ENCODE data around the gene JCAD.
"Not testable (repeated sequence)": the region's sequence is repeated elsewhere in the genome, so short reads cannot be mapped to it uniquely, and the experiment has no call there.

The JCAD gene

DNA sequence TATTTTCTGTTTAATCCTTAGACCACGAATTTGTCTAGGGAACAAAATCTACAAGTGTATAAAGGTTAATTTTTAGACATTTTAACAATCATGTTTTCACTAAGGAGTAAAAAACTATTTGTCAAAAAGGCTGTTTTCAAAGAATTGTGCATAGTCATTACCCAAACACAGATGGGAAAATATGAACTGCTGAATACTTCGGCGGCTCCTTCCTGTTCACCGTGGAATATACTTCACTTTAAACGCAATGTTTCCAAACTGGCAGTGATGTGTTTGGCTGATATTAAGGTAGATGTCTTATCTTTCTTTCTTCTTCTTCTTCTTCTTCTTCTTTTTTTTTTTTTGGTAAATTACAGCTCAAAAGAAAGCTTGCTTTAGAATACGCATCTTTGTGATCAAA lies 41.4 kb downstream of the JCAD start:
- H3K4me2 ChIP-seq: peak overlapping the region in 8 of 11 experiments; percentile 0 to 44 (median 16); a peak in 10 of 22 replicates
- peaks cover 0 to 3% (median 0%) of the 10 kb centered on the region in 11 experiments; a peak in 1 of 22 replicates for H3K36me3 ChIP-seq
- H3K4me3 ChIP-seq: no peak overlapping the region
- peaks cover 0 to 17% (median 12%) of the 10 kb centered on the region in 10 experiments; a peak in 13 of 20 replicates for H3K4me1 ChIP-seq
- TF ChIP-seq Cebpa-rat (IDR thresholded peaks at IDR 0.05): no peak
- H3K27ac ChIP-seq: no peak overlapping the region
- no peak overlapping the region for H3K9ac ChIP-seq
- no peaks in the 10 kb centered on the region for H4K20me1 ChIP-seq
- H3K9me3 ChIP-seq (replicated peaks in 1 of 11): no peaks in the 10 kb centered on the region
- no peaks in the 10 kb centered on the region for H3K27me3 ChIP-seq

- no peaks in the 10 kb centered on the region for H4K20me1 ChIP-seq
- TF ChIP-seq Cebpa-rat (IDR thresholded peaks at IDR 0.05): no peak
These were observed 41.8 kb downstream of the JCAD start for GRCh38 chr10:30017556-30017955.

GRCh38 chr10:30014511-30014910 lies 44.9 kb downstream of the JCAD start:
- Histone ChIP-seq H3K9me3 (replicated peaks in 1 of 11) (no peaks in the 10 kb centered on the region), H3K9ac (no peak overlapping the region), H3K4me2 (no peak overlapping the region), H3K4me1 (peaks cover 0 to 18% (median 12%) of the 10 kb centered on the region in 10 experiments; a peak in 13 of 20 replicates), H3K27me3 (no peaks in the 10 kb centered on the region), H4K20me1 (no peaks in the 10 kb centered on the region), H3K36me3 (peaks cover 0 to 3% (median 0%) of the 10 kb centered on the region in 11 experiments; a peak in 1 of 22 replicates), H3K27ac (no peak overlapping the region), H3K4me3 (no peak overlapping the region)
- TF ChIP-seq Cebpa-rat (IDR thresholded peaks at IDR 0.05): no peak

More at GRCh38 chr10:30017556-30017955, 41.8 kb downstream of the JCAD start:
- Histone ChIP-seq H3K4me3 (no peak overlapping the region), H3K4me2 (peak overlapping the region in 8 of 11 experiments; percentile 0 to 44 (median 16); a peak in 9 of 22 replicates), H3K36me3 (peaks cover 0 to 3% (median 0%) of the 10 kb centered on the region in 11 experiments; a peak in 1 of 22 replicates), H3K27me3 (no peaks in the 10 kb centered on the region), H3K27ac (no peak overlapping the region), H3K9me3 (replicated peaks in 1 of 11) (no peaks in the 10 kb centered on the region), H3K9ac (no peak overlapping the region), H3K4me1 (peaks cover 0 to 18% (median 12%) of the 10 kb centered on the region in 10 experiments; a peak in 13 of 20 replicates)

DNA sequence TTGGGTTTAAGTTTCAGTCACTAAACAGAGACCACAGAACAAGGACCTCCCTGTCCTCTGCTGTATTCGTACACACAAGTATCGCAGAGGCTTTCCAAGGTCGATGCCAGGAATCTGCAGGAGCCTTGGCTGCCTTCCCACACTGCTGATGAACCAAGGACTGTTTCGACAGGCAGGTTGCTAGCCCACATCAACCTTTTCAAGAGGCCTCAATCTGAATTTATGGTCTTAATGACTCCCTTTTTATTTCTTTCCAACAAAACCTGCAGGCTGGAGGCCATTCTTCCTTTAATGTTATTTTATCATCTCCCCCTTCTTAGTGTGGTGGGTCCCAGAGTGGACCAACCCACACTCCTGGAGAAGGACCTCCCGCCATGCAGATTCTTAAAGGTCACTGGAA lies 45.6 kb downstream of the JCAD start:
- Histone ChIP-seq H3K27me3 (no peaks in the 10 kb centered on the region), H3K4me2 (no peak overlapping the region), H3K27ac (no peak overlapping the region), H3K36me3 (peaks cover 0 to 3% (median 0%) of the 10 kb centered on the region in 11 experiments; a peak in 1 of 22 replicates), H3K4me3 (no peak overlapping the region), H4K20me1 (no peaks in the 10 kb centered on the region), H3K9ac (no peak overlapping the region), H3K9me3 (replicated peaks in 1 of 11) (no peaks in the 10 kb centered on the region; a peak in 2 of 22 replicates), H3K4me1 (peaks cover 0 to 18% (median 12%) of the 10 kb centered on the region in 10 experiments; a peak in 13 of 20 replicates)
- TF ChIP-seq Cebpa-rat (IDR thresholded peaks at IDR 0.05): no peak

GRCh38 chr10:30011956-30012647 lies 47.3 kb downstream of the JCAD start:
- Histone ChIP-seq H3K9me3 (replicated peaks in 1 of 11) (peaks cover 0 to 8% (median 6%) of the 10 kb centered on the region in 11 experiments; a peak in 9 of 22 replicates), H4K20me1 (no peaks in the 10 kb centered on the region), H3K4me1 (peaks cover 0 to 6% (median 0%) of the 10 kb centered on the region in 10 experiments; a peak in 4 of 20 replicates), H3K27ac (no peak overlapping the region), H3K9ac (no peak overlapping the region), H3K4me3 (no peak overlapping the region), H3K27me3 (no peaks in the 10 kb centered on the region), H3K4me2 (no peak overlapping the region), H3K36me3 (no peaks in the 10 kb centered on the region)
- no peak for TF ChIP-seq Cebpa-rat (IDR thresholded peaks at IDR 0.05)

DNA sequence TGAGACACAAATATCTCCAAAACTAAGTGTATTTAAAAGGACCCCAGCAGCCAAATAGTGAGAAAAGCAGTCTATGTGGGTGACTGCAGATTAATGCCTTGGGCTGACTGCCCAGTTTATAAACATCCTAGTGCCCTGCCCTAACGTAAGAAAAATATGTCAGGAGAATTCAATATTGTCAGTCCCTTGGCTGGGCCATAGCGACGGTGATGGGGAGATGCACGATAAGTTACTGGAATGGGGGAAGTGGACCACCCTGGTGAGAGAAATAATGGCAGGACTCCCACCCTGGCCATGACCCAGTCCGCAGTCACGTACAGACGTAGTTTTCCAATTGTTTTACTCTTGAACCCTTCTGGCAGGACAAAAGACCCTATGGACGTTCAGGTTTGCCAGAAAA lies 48.0 kb downstream of the JCAD start:
- Histone ChIP-seq H4K20me1 (no peaks in the 10 kb centered on the region), H3K9ac (no peak overlapping the region), H3K4me2 (no peak overlapping the region), H3K4me3 (no peak overlapping the region), H3K4me1 (peaks cover 0 to 6% (median 0%) of the 10 kb centered on the region in 10 experiments; a peak in 3 of 20 replicates), H3K27me3 (no peaks in the 10 kb centered on the region), H3K27ac (no peak overlapping the region), H3K9me3 (replicated peaks in 1 of 11) (peaks cover 0 to 8% (median 6%) of the 10 kb centered on the region in 11 experiments; a peak in 9 of 22 replicates), H3K36me3 (no peaks in the 10 kb centered on the region)
- TF ChIP-seq Cebpa-rat (IDR thresholded peaks at IDR 0.05): no peak

DNA sequence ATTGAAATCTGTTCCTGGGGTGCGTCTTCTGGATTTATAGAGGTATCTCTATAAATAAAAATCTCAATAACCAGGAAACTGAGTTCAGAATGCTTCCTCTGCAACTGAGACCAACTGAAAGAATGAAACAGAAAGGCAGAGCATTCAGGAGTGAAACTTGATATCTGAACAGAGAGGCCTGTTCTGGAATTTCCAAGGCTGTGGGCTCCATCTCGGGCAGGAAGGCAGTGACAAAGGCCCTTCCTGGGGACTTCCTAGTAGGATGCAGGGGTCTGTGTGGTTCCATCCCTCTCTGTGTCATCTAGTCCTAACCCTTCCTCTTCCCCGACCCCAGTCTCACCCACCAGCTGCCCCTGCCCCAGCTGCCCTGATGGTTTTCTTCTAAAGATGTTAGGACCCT lies 52.0 kb downstream of the JCAD start:
- no peak for TF ChIP-seq Cebpa-rat (IDR thresholded peaks at IDR 0.05)
- H3K9me3 ChIP-seq (replicated peaks in 1 of 11): peaks cover 0 to 8% (median 6%) of the 10 kb centered on the region in 11 experiments; a peak in 9 of 22 replicates
- H4K20me1 ChIP-seq: no peaks in the 10 kb centered on the region
- H3K9ac ChIP-seq: no peak overlapping the region
- H3K27ac ChIP-seq: no peak overlapping the region
- H3K4me2 ChIP-seq: peak overlapping the region in 1 of 11 experiments; percentile 12; a peak in 1 of 22 replicates
- no peaks in the 10 kb centered on the region for H3K27me3 ChIP-seq
- H3K36me3 ChIP-seq: no peaks in the 10 kb centered on the region
- peaks cover 0 to 8% (median 3%) of the 10 kb centered on the region in 10 experiments; a peak in 8 of 20 replicates for H3K4me1 ChIP-seq
- no peak overlapping the region for H3K4me3 ChIP-seq

GRCh38 chr10:30006410-30006809 lies 53.0 kb downstream of the JCAD start:
- H3K9me3 ChIP-seq (replicated peaks in 1 of 11): peaks cover 0 to 8% (median 6%) of the 10 kb centered on the region in 11 experiments; a peak in 9 of 22 replicates
- H3K4me2 ChIP-seq: no peak overlapping the region
- no peak for TF ChIP-seq Cebpa-rat (IDR thresholded peaks at IDR 0.05)

DNA sequence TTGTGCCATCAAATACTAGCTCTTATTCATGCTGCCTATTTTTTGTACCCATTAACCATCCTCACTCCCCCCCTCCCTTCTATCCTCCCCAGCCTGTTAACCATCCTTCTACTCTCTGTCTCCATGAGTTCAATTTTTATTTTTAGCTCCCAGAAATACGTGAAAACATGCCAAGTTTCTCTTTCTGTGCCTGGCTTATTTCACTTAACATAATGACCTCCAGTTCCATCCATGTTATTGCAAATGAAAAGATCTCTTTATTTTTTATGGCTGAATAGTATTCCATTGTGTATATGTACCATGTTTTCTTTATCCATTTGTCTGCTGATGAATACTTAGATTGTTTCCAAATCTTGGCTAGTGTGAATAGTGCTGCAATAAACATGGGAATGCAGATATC lies 54.3 kb downstream of the JCAD start:
- not testable (repeated sequence) for H3K9ac ChIP-seq; H3K36me3 ChIP-seq; H3K4me2 ChIP-seq; H3K4me3 ChIP-seq; H3K27ac ChIP-seq; H3K27me3 ChIP-seq; H4K20me1 ChIP-seq; H3K9me3 ChIP-seq (replicated peaks in 1 of 11)
- H3K4me1 ChIP-seq: peaks cover 0 to 30% (median 22%) of the 10 kb centered on the region in 10 experiments; a peak in 15 of 20 replicates

More at GRCh38 chr10:30006410-30006809, 53.0 kb downstream of the JCAD start:
- no peak overlapping the region for H3K9ac ChIP-seq
- no peaks in the 10 kb centered on the region for H4K20me1 ChIP-seq
- no peaks in the 10 kb centered on the region for H3K36me3 ChIP-seq
- no peak overlapping the region for H3K4me3 ChIP-seq
- H3K27me3 ChIP-seq: no peaks in the 10 kb centered on the region
- peaks cover 0 to 17% (median 13%) of the 10 kb centered on the region in 10 experiments; a peak in 15 of 20 replicates for H3K4me1 ChIP-seq
- no peak overlapping the region for H3K27ac ChIP-seq

Measured in BLaER1 treated with 17β-estradiol and CSF1 and Interleukin-3, amounts not matched to agents 10 nM and 100 nM (cell line).